Breast epithelium (tissue), 4 donors: ENCODE data around the gene SRP72. TPM values are rescaled to one million over a fixed set of nuclear protein-coding genes. Genes with fewer than 3 reads are reported as not detected.

Experiments
- DNase-seq, 2 donors: peaks; one replicate each; pipeline ENCODE4 v3.0.0-alpha.2; 2019; ENCODE audit warnings: low spot score in 2 of 2
- H3K27ac ChIP-seq, 2 donors: fragments of 200-600 bp; sonication (generic) in 1 of 2; one replicate each; pipeline ENCODE4 v1.5.1; 2016 to 2019; ENCODE audit warnings: mild to moderate bottlenecking in 1 of 2
- H3K27me3 ChIP-seq, 2 donors: fragments of 200-600 bp; sonication (generic) in 1 of 2; one replicate each; pipeline versions ENCODE4 v1.5.1 to v1.6.0; 2017 to 2019; ENCODE audit warnings: control low read depth in 1 of 2, mild to moderate bottlenecking in 1 of 2
- H3K36me3 ChIP-seq: fragments of 200-600 bp; one replicate; pipeline ENCODE4 v1.5.1; 2019
- H3K4me1 ChIP-seq, 2 donors: fragments of 200-600 bp; sonication (generic); one replicate each; pipeline ENCODE4 v1.5.1; 2016 to 2019; ENCODE audit warnings: control low read depth in 1 of 2
- H3K4me3 ChIP-seq, 3 donors: fragments of 200-600 bp; sonication (generic); 1 replicate in 2 of 3; 2 replicates in 1 of 3; pipeline ENCODE4 v1.5.1; 2016 to 2019; ENCODE audit warnings: mild to moderate bottlenecking in 3 of 3, moderate library complexity in 2 of 3
- H3K9me3 ChIP-seq, 2 donors: fragments of 200-600 bp; sonication (generic) in 1 of 2; one replicate each; pipeline ENCODE4 v1.5.1; 2016 to 2019; ENCODE audit warnings: control low read depth in 1 of 2
- CTCF ChIP-seq, 3 donors: fragments of 450-650 bp; IDR thresholded peaks; one replicate each; pipeline ENCODE4 v1.5.1; 2016 to 2017; ENCODE audit warnings: antibody characterized with exemption in 3 of 3, mild to moderate bottlenecking in 3 of 3, moderate library complexity in 3 of 3
- POLR2A ChIP-seq: fragments of 450-650 bp; IDR thresholded peaks from one replicate; pipeline ENCODE4 v1.6.1; 2016; ENCODE audit warnings: antibody characterized with exemption, mild to moderate bottlenecking, moderate library complexity
- POLR2AphosphoS5 ChIP-seq, 3 donors: sonication (generic); formaldehyde crosslinking; IDR thresholded peaks; one replicate each; pipeline ENCODE4 v1.6.1; 2017; ENCODE audit warnings: antibody characterized with exemption in 3 of 3
- intact Hi-C: fragments of 100-400 bp; cut with DNase I; formaldehyde crosslinking; loops from one replicate; pipeline ENCODE4 v1.15.1; 2023; ENCODE audit warnings: low total_unique reads
- total RNA-seq, 3 donors: library from RNA; depleted of rRNA; stranded (reverse); fragments of >200 nt; gene quantifications; one replicate each; pipeline ENCODE4 v1.1.0, GENCODE V29; 2016

Gene SRP72
- total RNA-seq, 3 donors from 2014 or later, result 60.6 to 74.8 (median 71.8) TPM

GRCh38 chr4:56511098-56511497 lies 43.7 kb downstream of the SRP72 start:
- Histone ChIP-seq H3K9me3 (no peaks in the 10 kb centered on the region), H3K27me3 (no peaks in the 10 kb centered on the region), H3K27ac (no peak overlapping the region), H3K4me1 (no peaks in the 10 kb centered on the region), H3K4me3 (no peak overlapping the region), H3K36me3 (no peaks in the 10 kb centered on the region)
- TF ChIP-seq CTCF (IDR thresholded peaks at IDR 0.05) (no peak), POLR2AphosphoS5 (IDR thresholded peaks at IDR 0.05) (no peak), POLR2A (no peak)
- intact Hi-C loops, result no loop called here
- DNase-seq, result no peak

- no peak overlapping the region for H3K4me3 ChIP-seq
- H3K27ac ChIP-seq, result no peak overlapping the region
- H3K9me3 ChIP-seq, result no peaks in the 10 kb centered on the region
- no peak for DNase-seq
- H3K36me3 ChIP-seq, result no peaks in the 10 kb centered on the region
- no peak for TF ChIP-seq CTCF (IDR thresholded peaks at IDR 0.05)
- no peak for TF ChIP-seq POLR2AphosphoS5 (IDR thresholded peaks at IDR 0.05)
- TF ChIP-seq POLR2A, result no peak
- intact Hi-C loops, result no loop called here
- H3K4me1 ChIP-seq, result no peaks in the 10 kb centered on the region
- no peaks in the 10 kb centered on the region for H3K27me3 ChIP-seq
These were observed 44.7 kb downstream of the SRP72 start for GRCh38 chr4:56512166-56512565.

- Histone ChIP-seq H3K4me1 (no peaks in the 10 kb centered on the region), H3K4me3 (no peak overlapping the region), H3K27me3 (no peaks in the 10 kb centered on the region), H3K27ac (no peak overlapping the region), H3K9me3 (no peaks in the 10 kb centered on the region), H3K36me3 (no peaks in the 10 kb centered on the region)
- no peak for TF ChIP-seq POLR2A
- TF ChIP-seq POLR2AphosphoS5 (IDR thresholded peaks at IDR 0.05), result no peak
- no peak for TF ChIP-seq CTCF (IDR thresholded peaks at IDR 0.05)
- no peak for DNase-seq
- intact Hi-C loops, result no loop called here
These were observed 46.1 kb downstream of the SRP72 start for GRCh38 chr4:56513517-56513916.

GRCh38 chr4:56530269-56531148 lies 63.1 kb downstream of the SRP72 start:
- H3K27ac ChIP-seq, result no peak overlapping the region
- no peaks in the 10 kb centered on the region for H3K4me1 ChIP-seq
- intact Hi-C loops, result no loop called here

More at GRCh38 chr4:56530269-56531148, 63.1 kb downstream of the SRP72 start:
- TF ChIP-seq CTCF (IDR thresholded peaks at IDR 0.05) (no peak), POLR2AphosphoS5 (IDR thresholded peaks at IDR 0.05) (no peak), POLR2A (no peak)
- no peaks in the 10 kb centered on the region for H3K27me3 ChIP-seq
- H3K36me3 ChIP-seq, result no peaks in the 10 kb centered on the region
- H3K4me3 ChIP-seq, result peak overlapping the region; percentile 42 to 69 (median 63)
- no peaks in the 10 kb centered on the region for H3K9me3 ChIP-seq
- DNase-seq, result peak; percentile 71 to 75
